Measurements from ENCODE around the gene CEMIP. TPM values are rescaled to one million over a fixed set of nuclear protein-coding genes. Genes with fewer than 3 reads are reported as not detected.

The CEMIP gene
- total RNA-seq, 2 experiments from 2014 or later = not detected

DNA sequence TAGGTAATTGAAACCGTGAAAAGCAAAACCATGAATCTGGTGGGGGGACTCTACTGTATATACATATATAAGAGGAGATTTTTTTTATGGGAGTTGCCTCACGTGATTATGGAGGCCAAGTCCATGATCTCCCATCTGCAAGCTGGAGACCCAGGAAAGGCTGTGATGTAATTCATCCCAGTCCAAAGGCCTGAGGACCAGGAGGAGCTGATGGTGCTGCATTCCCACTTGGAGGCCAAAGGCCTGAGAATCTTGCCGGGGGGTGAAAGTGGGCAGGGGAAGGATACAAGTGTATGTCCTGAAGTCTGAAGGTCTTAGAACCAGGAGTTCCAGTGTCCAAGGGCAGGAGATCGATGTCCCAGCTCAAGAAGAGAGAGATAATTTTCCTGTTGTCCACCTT, 37.1 kb upstream of the CEMIP start:
- Mint-ChIP-seq H3K27ac (no peak overlapping the region), H3K4me3 (no peak overlapping the region), H3K36me3 (ENCODE audit: low read depth) (no peaks in the 10 kb centered on the region), H3K27me3 (no peaks in the 10 kb centered on the region), H3K4me1 (ENCODE audit: low read depth) (no peaks in the 10 kb centered on the region), H3K9me3 (peaks cover 2% of the 10 kb centered on the region)
- no peak overlapping the region for H3K27ac ChIP-seq (ENCODE audit: low read depth in 1 of 2, low read length in 2 of 2)
- H3K4me3 ChIP-seq (ENCODE audit: low read length) = no peak overlapping the region
- H3K27me3 ChIP-seq (ENCODE audit: control insufficient read depth in 1 of 2, insufficient read depth in 2 of 2, low read length in 2 of 2) = no peaks in the 10 kb centered on the region
- intact Hi-C loops (cut with DNase I, micrococcal nuclease) = no loop called here
- no peak for DNase-seq
- POLR2A ChIA-PET = no interaction called here
- TF ChIP-seq, protein P1, sequence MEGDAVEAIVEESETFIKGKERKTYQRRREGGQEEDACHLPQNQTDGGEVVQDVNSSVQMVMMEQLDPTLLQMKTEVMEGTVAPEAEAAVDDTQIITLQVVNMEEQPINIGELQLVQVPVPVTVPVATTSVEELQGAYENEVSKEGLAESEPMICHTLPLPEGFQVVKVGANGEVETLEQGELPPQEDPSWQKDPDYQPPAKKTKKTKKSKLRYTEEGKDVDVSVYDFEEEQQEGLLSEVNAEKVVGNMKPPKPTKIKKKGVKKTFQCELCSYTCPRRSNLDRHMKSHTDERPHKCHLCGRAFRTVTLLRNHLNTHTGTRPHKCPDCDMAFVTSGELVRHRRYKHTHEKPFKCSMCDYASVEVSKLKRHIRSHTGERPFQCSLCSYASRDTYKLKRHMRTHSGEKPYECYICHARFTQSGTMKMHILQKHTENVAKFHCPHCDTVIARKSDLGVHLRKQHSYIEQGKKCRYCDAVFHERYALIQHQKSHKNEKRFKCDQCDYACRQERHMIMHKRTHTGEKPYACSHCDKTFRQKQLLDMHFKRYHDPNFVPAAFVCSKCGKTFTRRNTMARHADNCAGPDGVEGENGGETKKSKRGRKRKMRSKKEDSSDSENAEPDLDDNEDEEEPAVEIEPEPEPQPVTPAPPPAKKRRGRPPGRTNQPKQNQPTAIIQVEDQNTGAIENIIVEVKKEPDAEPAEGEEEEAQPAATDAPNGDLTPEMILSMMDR (IDR thresholded peaks at IDR 0.05) = no peak
- no peaks in the 10 kb centered on the region for H3K4me1 ChIP-seq (ENCODE audit: insufficient read depth, low read length)
- CTCF ChIA-PET = no interaction called here
- H3K36me3 ChIP-seq (ENCODE audit: insufficient read depth, low read length) = no peaks in the 10 kb centered on the region
- no peaks in the 10 kb centered on the region for H3K9me3 ChIP-seq (ENCODE audit: control insufficient read depth in 1 of 2, insufficient read depth in 1 of 2, low read length in 2 of 2)
- ATAC-seq (ENCODE audit: poor library complexity) = no peak

DNA sequence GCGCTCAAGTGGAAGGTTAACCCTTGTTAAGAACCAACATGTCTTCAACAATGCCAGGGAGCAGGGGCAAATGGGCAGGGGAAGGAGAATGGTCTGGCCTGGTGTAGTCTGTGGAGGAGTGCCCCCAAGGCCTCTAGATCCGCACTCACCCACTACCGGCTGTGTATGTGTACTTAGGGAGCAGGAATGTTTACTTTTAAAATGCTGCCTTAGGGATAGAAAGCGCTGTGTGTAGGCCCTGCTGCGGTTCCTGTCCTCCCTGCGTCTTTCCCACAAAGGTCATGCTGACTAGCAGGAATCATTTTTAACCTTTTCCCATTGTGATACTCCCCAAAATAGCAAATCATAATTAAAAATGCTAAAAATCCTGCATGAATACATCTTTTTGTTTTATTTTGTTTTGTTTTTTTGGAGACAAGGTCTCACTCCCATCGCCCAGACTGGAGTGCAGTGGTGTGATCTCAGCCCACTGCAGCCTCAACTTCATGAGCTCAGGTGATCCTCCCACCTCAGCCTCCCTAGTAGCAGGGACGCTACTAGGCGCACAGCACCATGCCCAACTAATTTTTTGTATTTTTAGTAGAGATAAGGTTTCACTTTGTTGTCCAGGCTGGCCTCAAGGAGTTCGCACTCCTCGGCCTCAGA, 35.9 kb upstream of the CEMIP start:
- no peaks in the 10 kb centered on the region for H3K27me3 ChIP-seq (ENCODE audit: control insufficient read depth in 1 of 2, insufficient read depth in 2 of 2, low read length in 2 of 2)
- H3K4me1 ChIP-seq (ENCODE audit: insufficient read depth, low read length) = no peaks in the 10 kb centered on the region
- Mint-ChIP-seq H3K36me3 (ENCODE audit: low read depth) (no peaks in the 10 kb centered on the region), H3K4me1 (ENCODE audit: low read depth) (no peaks in the 10 kb centered on the region), H3K4me3 (no peak overlapping the region), H3K27me3 (no peaks in the 10 kb centered on the region), H3K27ac (no peak overlapping the region), H3K9me3 (peaks cover 2% of the 10 kb centered on the region)
- no peaks in the 10 kb centered on the region for H3K9me3 ChIP-seq (ENCODE audit: control insufficient read depth in 1 of 2, insufficient read depth in 1 of 2, low read length in 2 of 2)
- no peaks in the 10 kb centered on the region for H3K36me3 ChIP-seq (ENCODE audit: insufficient read depth, low read length)
- DNase-seq = no peak
- POLR2A ChIA-PET = no interaction called here
- TF ChIP-seq, protein P1 (IDR thresholded peaks at IDR 0.05) = no peak
- no peak overlapping the region for H3K4me3 ChIP-seq (ENCODE audit: low read length)
- intact Hi-C loops (cut with DNase I, micrococcal nuclease) = no loop called here
- H3K27ac ChIP-seq (ENCODE audit: low read depth in 1 of 2, low read length in 2 of 2) = no peak overlapping the region
- CTCF ChIA-PET = no interaction called here
- ATAC-seq (ENCODE audit: poor library complexity) = no peak

DNA sequence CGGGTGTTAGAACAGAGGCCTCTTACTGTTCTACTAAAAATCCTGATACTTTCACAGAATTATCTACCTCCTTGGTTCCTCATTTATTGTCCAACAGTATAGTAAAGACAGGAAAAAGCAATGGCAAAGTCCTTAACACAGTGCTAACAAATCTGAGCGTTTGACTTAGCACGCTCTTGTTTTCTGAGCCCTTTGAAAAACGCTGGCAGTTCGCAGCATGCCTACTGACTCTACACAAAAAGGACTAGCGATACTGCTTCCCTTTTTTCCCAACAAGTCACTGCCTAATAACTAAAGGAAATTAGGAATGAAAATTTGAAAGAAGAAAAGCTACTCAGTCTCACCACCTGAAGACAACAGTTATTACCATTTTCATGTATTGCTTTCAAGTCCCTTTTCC, 34.8 kb upstream of the CEMIP start:
- intact Hi-C loops (cut with DNase I, micrococcal nuclease) = no loop called here
- DNase-seq = no peak
- H3K27ac Mint-ChIP-seq = no peak overlapping the region
- no peaks in the 10 kb centered on the region for H3K9me3 ChIP-seq (ENCODE audit: control insufficient read depth in 1 of 2, insufficient read depth in 1 of 2, low read length in 2 of 2)
- no peaks in the 10 kb centered on the region for H3K4me1 ChIP-seq (ENCODE audit: insufficient read depth, low read length)
- no peaks in the 10 kb centered on the region for H3K27me3 Mint-ChIP-seq
- H3K4me3 Mint-ChIP-seq = no peak overlapping the region
- no peaks in the 10 kb centered on the region for H3K36me3 Mint-ChIP-seq (ENCODE audit: low read depth)
- H3K27ac ChIP-seq (ENCODE audit: low read depth in 1 of 2, low read length in 2 of 2) = no peak overlapping the region
- H3K36me3 ChIP-seq (ENCODE audit: insufficient read depth, low read length) = no peaks in the 10 kb centered on the region
- ChIA-PET POLR2A (no interaction called here), CTCF (no interaction called here)
- H3K4me1 Mint-ChIP-seq (ENCODE audit: low read depth) = no peaks in the 10 kb centered on the region
- H3K9me3 Mint-ChIP-seq = no peaks in the 10 kb centered on the region
- no peaks in the 10 kb centered on the region for H3K27me3 ChIP-seq (ENCODE audit: control insufficient read depth in 1 of 2, insufficient read depth in 2 of 2, low read length in 2 of 2)
- ATAC-seq (ENCODE audit: poor library complexity) = no peak
- TF ChIP-seq, protein P1 (IDR thresholded peaks at IDR 0.05) = no peak
- no peak overlapping the region for H3K4me3 ChIP-seq (ENCODE audit: low read length)
